GM21737 (cell line): ENCODE data around the gene RSPO3.
"Not testable (repeated sequence)": the region's sequence is repeated elsewhere in the genome, so short reads cannot be mapped to it uniquely, and the experiment has no call there.

Source experiments
- ATAC-seq: cut with Tn5 transposase; IDR thresholded peaks from one replicate; pipeline ENCODE4 v1.9.1; 2021; ENCODE audit warnings: mild to moderate bottlenecking, moderate library complexity; ENCODE audit not compliant: unreplicated experiment

RSPO3 gene

DNA sequence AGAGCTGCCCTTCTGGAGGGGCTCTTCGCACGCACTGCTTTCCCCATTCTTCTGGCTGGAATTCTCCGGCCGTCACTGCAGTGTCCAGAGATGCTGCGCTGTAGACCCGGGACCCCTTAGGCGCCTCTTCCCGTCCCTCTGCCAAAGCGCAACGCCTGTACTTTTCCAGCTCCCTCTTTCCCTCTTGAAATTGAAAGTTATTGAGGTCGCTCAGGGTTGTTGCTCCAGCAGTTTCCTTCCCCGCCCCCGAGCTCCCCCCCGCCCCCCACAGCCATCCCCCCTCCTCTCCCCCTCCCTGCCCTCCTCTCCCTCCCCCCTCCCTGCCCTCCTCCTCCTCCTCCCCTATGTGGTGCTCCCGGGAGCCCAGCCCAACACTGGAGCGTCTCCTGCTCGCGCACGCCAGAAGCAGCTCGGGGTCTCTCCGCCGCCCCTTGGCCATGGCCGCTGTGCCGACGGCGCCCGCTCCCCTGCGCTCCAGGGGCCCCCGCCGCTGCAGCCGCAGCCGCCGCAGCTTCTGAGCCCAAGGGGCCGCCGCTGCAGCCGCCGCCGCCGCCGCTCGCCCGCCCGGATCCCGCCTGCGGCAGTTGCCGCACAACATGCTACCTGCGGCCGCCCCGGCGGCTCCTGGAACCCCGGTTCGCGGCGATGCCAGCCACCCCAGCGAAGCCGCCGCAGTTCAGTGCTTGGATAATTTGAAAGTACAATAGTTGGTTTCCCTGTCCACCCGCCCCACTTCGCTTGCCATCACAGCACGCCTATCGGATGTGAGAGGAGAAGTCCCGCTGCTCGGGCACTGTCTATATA, at the start of gene RSPO3:
Gene RSPO3 (plus strand): TSS at position 374 of the 804 bp plus-strand sequence. CDS start 522 bp downstream, outside the sequence.
- no peak for ATAC-seq

DNA sequence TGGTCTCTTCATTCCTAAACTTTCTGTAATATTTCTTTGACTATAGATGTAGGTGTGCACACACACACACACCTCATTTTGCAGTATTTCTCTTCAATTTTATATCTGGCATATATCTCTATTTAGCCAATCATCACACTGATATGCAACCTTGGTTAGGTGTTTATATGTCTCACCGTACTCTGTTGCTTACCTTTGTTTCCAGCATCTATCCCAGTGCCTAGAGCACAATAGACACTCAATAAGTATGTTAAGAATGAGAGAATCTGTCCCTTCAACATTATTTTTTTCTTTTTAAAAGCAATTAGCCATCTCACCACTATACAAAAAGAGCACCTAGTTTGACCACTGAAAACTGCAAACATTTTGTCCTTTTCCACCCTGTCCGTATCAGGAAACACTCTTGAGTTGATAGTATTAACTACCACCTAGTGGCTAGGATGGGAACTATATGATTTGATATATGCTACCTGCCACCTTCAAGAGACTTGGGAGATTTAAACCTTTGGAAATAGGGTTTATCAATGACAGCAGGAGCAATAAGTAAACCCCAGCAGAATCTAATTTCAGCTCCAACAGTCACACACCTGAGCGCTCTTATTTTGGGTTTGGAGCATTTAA, 48.7 kb upstream of the RSPO3 start:
- ATAC-seq: peak; percentile 68

DNA sequence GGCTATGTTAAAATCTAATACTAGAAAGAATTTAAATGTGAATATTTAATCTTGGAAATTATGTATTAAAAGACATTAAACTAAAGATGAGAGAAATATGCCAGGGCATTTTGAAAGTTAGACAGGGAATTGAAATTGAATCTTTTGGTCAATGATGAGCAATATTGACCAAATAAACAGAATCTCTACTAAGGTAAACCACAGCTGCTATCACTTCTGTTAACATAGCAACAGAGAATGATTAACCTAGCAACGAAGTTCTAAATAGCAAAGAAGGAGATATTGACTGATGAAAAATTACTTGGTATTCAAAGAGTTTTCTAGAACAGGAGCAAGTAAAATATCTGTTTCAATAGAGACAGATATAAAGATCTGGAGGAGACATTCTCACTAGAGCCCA, 45.2 kb upstream of the RSPO3 start:
- ATAC-seq: peak; percentile 61

GRCh38 chr6:127076466-127076865, 42.0 kb upstream of the RSPO3 start:
- ATAC-seq: no peak

- no peak for ATAC-seq
Observed at GRCh38 chr6:127077886-127078285, 40.6 kb upstream of the RSPO3 start.

GRCh38 chr6:127078669-127079068, 39.8 kb upstream of the RSPO3 start:
- ATAC-seq: no peak

- no peak for ATAC-seq
Observed at GRCh38 chr6:127079681-127080080, 38.8 kb upstream of the RSPO3 start.

DNA sequence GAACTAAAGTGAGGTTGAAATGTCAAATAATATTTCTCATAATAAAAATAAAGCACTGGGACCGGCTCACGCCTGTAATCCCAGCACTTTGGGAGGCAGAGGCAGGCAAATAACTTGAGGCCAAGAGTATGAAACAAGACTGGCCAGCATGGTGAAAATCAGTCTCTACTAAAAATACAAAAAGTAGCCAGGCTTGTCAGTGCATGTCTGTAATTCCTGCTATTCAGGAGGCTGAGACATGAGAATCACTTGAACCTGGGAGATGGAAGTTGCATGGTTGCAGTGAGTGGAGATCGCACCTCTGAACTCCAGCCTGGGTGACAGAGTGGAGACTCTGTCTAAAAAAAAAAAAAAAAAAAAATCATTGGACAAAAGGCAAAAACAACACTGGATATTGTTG, 38.4 kb upstream of the RSPO3 start:
- no peak for ATAC-seq

- ATAC-seq: no peak
Observed at GRCh38 chr6:127083231-127083962, 35.1 kb upstream of the RSPO3 start.

GRCh38 chr6:127083963-127084310, 34.5 kb upstream of the RSPO3 start:
- ATAC-seq: no peak

DNA sequence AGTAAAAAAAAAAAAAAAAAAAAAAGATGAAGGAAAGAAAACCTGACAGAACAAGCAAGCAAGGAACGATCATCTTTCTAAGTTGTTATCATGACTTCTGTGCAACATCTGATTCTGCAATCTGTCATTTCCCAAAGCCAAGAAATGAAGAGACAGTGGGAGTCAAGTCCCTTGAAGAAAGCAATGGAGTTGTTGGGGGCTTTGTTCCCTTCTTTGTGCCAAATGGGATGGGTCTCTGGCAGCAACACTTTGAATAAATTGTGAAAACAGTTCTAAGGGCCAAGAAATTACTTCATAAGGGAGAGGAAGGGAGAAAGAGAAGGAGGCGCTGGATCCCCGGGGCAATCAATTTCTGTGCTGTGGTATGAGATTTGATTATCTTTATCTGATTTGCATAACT, 33.3 kb upstream of the RSPO3 start:
- no peak for ATAC-seq

- ATAC-seq: no peak
Observed at GRCh38 chr6:127090051-127090450, 28.4 kb upstream of the RSPO3 start.

DNA sequence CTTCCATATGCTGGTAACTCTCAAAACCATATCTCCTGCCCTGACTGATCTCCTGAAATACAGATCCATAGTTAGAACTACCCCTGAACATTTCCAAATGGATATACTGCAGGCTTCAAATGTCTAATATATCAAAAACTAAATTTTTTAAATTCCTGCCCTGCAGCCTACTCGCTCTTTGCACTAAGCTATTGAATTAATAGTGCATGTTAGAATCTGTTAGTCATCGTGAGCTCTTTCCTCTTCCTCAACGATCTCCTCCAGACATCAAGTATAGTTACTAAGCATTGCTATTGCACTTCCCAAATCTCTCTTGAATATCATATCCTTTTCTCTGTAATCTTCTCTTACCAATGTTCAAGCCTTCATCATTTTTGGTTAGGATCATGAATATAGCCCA, 26.0 kb upstream of the RSPO3 start:
- ATAC-seq: no peak

DNA sequence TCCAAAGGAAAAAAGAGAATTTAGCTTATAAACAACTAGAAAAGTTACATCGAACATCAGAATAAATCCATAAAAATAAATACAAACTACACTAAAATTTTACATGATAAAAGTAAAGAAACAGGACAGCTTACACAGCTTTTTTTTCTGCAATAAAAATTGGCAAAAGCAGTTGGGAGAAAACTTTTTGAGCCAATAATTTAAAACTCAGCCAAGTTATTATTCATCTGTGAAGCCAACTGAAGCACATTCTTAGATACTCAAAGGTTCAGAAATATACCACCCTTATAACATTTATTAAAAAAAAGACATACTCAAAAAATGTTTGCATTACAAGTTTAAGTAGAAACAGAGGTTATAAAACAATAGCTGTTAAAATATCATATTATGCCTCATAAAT, 23.7 kb upstream of the RSPO3 start:
- ATAC-seq: no peak

DNA sequence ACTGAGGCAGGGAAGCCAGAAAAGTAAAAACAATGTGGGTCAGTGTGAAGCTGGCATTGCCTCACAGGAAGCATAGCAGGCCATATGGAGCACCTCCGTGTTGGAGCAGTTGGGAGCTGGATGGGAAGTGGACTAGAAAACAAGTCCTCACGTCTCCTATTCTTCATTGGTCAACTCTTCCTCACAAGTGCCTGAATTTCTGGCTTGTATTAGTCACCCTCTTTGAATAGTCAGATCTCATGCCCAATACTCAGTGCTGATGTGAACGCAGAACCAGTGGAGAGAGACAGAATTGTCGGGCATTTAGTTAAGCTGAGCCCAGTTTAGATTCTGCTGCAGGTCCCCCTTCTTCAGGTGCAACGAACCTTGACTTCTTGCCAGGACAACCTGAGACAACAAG, 22.3 kb upstream of the RSPO3 start:
- ATAC-seq: no peak

- ATAC-seq: not testable (repeated sequence)
Observed at GRCh38 chr6:127097442-127097841, 21.0 kb upstream of the RSPO3 start.

DNA sequence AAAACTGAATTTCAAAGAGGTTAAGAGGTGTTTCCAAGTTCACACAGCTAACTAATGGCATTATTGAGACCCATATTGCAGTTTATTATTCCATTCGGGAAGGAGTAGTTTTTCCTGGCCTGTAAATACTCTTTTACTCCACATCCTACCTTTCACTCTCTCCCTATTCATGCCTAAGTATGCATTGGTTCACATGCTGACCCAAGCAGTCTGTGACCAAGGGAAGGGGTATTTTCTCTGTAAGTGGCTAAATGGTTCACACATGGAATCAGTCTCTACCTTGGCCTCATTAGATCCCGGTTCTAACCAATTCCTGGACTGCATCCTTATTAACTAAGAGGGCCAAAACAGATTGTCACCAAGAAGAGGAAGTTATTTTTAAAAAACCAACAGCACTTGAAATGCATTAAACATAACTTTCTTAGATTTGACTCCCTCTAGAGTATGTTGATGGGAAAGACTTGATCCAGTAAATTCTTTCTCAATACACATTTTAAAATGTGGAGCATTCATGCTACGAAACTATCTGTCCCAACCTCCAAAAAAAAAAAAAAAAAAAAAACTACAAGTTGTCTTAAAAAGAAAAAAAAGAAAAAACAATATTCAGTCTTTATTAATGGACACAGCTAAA, 17.8 kb upstream of the RSPO3 start:
- ATAC-seq: no peak

GRCh38 chr6:127102299-127102698, 16.2 kb upstream of the RSPO3 start:
- no peak for ATAC-seq

DNA sequence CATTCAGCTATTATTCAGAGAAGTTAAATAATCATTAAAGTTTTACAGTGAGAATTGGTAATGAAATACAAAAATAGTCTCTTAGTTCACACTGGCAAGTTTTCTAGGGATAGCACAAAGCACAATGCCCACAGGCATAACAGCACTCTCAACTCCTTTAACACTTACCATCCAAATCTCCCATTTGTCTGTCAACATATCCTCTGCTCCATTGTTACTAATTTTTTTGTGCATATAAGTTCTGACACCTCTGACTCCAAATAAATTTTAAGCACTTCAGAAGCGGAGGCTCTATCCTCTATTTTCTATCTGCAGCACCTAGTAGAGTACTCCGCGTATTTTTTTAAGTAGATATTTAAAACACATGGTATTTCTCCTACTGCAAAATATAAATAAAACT, 15.6 kb upstream of the RSPO3 start:
- no peak for ATAC-seq

- ATAC-seq: no peak
Observed at GRCh38 chr6:127103482-127103881, 15.0 kb upstream of the RSPO3 start.

GRCh38 chr6:127107916-127108315, 10.6 kb upstream of the RSPO3 start:
- no peak for ATAC-seq

DNA sequence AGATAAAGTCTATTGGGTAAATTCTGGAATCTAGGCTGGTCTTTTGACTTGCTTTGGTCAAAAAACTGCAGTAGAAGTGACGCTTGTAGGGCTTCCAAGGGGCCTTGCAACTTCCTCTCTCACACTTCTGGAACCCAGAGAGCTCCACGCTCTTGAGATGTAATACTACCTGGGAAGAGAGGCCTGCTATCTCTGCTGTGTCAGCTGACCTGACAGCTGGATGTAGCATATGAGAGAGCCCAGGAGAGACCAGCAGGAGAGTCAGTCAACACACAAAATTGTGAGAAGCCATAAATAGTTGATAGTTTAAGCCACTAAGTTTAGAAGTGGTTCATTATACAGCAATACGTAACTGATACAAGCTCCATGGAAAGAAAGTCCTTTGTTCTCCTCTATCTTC, 7.8 kb upstream of the RSPO3 start:
- no peak for ATAC-seq
